GM19324 (cell line): Measurements from ENCODE around the gene TAF7L.
"Not testable (repeated sequence)": the region's sequence is repeated elsewhere in the genome, so short reads cannot be mapped to it uniquely, and the experiment has no call there.

Source experiments
- ATAC-seq: cut with Tn5 transposase; IDR thresholded peaks from one replicate; pipeline ENCODE4 v1.9.1; 2021; ENCODE audit warnings: mild to moderate bottlenecking, moderate library complexity; ENCODE audit not compliant: unreplicated experiment, low FRiP score

Gene TAF7L, protein sequence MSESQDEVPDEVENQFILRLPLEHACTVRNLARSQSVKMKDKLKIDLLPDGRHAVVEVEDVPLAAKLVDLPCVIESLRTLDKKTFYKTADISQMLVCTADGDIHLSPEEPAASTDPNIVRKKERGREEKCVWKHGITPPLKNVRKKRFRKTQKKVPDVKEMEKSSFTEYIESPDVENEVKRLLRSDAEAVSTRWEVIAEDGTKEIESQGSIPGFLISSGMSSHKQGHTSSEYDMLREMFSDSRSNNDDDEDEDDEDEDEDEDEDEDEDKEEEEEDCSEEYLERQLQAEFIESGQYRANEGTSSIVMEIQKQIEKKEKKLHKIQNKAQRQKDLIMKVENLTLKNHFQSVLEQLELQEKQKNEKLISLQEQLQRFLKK

DNA sequence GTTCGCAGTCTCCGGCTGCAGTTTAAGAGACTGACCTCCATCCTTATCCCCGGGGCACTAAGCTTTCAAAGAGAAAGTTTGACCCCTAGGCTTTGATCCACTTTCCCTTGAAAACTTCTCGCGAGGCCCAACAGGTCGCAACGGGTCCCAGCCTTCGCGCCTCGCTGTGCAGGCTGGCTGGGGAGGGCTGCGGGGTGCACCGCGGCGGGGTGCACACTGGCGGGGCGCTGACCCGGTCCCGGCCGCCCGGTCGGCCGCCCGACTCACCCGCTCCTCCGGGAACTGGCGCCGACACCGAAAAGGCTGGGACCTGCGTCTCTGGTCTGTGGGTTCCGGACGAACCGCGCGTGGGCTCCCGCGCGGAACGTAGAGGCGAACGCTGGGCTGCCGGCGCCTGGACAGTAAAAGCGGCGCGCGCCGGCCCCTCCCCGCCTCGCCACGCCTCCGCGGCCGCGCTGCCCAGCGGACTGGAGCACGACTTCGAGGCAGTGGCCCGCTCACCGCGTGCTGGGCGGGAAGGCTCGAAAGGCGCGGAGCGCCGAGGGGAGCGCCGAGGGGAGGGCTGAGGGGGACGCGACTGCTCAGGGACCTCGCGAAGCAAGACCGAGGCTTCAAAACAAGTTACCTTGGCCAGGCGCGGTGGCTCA, at the start of gene TAF7L:
Gene TAF7L, minus strand, starts transcription at position 378 of the 647 bp plus-strand sequence. CDS start 3,791 bp downstream, outside the sequence.
- ATAC-seq = no peak

DNA sequence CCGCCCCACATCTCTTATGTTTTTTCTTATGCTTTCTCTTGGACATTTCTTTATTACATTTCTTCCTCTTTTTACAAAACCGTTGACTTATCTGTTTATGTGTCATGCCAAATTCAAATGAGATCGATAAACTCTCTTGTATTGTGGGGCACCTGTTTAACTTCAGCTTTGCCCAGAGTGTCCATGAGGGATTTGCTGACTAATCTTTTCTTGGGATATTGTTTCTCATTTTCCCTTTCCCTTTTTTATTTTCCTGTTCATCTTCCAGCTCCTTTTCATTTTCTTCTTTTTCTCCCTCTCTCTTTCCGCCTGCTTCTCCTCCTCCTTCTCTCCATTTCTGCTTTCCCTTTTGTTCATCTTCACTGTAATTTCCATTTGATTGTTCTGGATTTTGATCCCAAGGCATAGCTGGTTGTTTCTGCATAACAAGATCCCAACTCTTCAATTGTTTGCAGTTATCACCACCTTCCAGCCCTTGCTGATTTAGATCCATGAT, 46.7 kb upstream of the TAF7L start:
- ATAC-seq = no peak

DNA sequence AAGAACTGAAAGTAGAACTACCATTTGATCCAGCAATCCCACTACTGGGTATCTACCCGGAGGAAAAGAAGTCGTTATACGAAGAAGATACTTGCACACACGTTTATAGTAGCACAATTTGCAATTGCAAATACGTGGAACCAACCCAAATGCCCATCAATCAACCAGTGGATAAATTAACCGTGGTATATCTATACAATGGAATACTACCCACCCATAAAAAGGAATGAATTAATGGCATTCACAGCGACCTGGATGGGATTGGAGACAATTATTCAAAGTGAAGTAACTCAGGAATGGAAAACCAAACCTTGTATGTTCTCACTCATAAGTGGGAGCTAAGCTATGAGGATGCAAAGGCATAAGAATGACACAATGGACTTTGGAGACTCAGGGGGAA, 43.2 kb upstream of the TAF7L start:
- not testable (repeated sequence) for ATAC-seq

DNA sequence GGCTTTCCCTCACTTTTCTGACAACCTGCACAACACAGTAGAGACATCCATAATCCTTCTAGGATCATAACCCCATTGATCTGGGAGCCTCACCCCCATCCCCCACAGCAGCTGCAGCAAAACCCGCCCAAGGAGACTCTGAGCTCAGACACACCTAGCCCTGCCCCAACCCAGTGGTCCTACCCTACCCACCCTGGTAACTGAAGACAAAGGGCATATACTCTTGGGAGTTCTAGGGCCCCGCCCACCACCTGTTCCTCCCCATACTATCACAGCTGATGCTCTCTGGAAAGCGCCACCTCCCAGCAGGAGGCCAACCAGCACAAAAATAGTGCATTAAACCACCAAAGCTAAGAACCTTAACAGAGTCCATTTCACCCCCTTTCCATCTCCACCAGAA, 35.5 kb upstream of the TAF7L start:
- ATAC-seq = not testable (repeated sequence)

DNA sequence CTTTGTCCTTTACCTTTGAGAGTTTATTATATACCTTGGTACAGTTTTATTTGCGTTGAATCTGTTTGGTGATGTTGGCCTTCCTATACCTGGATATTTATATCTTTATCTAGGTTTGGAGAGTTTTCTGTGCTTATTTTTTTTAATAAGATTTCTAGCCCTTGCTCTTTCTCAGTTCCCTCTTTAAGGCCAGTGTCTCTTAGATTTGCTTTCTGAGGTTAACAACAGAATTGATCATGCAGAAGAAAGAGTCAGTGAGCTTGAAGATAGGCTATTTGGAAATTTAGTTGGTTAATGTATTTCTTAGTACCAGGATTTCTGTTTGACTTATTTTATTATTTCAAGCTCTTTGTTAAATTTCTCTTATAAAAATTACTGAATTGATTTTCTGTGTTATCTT, 12.7 kb upstream of the TAF7L start:
- no peak for ATAC-seq

DNA sequence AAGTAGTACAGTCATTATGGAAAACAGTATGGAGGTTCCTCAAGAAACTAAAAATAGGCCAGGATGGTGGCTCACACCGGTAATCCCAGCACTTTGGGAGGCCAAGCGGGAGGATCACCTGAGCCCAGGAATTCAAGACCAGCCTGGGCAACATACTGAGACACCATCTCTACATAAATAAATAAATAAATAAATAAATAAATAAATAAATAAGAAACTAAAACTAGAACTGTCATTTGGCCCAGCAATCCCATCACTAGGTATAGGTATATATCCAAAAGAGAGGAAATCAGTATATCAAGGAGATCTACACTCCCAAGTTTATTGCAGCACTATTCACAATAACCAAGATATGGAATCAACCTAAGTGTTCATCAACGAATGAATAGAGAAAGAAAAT, 4.5 kb upstream of the TAF7L start:
- not testable (repeated sequence) for ATAC-seq

DNA sequence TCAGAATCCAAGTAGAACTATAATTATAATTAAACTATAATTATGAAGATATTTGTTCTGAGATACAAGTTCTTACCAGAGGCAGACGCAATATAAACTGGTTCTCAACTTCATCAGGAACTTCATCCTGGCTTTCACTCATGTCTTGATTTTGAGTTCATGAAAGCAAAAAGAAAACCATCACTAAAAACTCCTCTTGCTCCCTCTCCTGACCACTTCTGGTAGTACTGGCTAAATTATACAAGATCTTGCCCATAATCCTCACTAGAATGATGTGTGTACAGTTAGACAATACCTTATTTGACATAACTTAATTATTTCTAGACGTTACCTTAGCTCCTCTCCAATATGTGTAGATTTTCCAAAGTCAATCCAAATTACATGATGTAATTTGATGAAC, 3.7 kb downstream of the TAF7L start:
- no peak for ATAC-seq

DNA sequence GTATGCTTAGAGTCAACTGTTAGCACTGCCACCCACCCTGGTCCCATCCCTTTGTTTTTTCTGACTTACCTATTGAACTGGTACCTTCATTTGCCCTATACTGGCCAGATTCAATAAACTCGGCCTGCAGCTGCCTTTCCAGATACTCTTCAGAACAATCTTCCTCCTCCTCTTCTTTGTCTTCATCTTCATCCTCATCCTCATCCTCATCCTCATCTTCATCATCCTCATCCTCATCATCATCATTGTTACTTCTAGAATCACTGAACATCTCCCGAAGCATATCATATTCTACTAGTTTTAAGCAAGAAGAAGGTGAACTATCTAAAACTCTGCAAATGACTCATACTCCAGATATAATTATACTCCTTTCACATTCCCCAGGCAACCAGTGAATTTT, 14.9 kb downstream of the TAF7L start:
- ATAC-seq = no peak

DNA sequence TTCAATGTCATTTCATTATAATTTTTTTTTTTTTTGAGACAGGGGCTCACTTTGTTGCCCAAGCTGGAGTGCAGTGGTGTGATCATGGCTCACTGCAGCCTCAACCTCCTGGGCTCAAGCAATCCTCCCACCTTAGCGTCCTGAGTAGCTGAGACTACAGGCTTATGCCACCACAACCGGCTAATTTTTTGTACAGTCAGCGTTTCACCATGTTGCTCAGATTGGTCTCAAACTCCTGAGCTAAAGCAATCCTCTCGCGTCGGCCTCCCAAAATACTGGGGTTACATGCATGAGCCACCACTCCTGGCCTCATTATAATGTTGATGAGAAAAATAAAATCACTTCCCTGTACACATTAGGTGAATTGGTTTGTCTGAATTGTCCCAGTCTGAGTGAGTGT, 16.9 kb downstream of the TAF7L start:
- no peak for ATAC-seq

DNA sequence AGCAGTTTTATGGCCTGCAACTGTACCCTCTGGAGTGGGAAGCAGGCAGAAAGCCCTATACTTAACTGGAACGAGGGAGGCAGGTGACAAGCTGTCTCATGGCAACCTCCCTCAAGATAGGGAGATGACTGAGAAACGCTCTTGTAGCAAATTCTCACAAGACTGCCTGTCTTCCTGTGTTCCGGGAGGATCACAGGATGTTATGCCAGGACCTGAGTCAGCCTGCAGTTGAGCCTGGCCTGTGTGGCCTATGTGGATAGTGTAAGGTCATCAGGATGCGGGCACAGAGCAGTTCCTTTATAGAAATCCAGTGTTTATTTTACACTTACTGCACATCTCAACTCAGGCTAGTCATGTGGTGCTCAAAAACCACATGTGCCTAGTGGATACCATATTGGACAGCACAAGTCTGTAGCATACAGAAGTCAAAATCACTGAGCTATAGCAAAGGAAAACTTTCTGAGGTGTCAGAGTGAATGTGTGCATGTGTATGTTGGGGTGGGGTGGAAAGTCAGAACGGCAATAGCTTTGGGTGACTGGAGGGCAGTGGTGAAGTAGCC, 25.2 kb downstream of the TAF7L start:
- ATAC-seq = no peak

DNA sequence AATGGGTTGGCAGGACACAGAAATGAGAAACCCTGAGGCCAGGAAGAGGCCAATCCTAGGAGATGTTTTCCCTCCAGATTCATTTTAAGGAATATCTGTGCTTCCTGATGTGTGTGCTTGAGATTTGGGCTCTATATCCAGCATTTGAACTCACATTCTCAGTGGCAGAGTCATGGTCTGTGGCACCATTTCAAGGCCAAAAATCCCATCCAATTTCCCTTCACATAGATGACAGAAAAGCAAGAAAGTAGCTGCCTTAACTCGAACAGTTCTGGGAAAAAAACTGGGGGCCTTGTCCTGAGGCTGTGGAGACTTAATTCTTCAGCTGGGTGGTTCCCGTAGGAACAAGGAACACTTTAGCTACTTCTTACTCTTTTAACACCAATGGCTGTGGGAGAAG, 27.4 kb downstream of the TAF7L start:
- ATAC-seq = no peak

DNA sequence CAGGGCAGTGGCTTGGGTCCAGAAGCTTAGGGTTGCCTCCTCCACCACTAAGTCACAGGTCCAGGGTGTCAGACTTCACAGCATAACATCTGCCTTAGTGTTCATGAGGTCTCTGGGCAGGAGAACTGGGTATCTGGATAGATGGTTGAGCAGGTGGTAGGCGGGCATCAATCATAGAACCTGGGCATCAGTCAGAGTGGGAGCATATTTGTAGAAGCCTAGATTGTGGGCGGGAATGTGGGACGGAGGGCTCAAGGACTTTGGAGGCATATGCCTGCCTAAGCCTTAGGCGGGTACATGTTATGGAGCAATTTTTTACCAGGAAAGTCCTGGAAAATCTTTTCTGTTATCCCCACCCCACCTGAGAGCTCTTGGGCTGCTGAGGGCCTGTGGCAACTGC, 28.5 kb downstream of the TAF7L start:
- no peak for ATAC-seq

DNA sequence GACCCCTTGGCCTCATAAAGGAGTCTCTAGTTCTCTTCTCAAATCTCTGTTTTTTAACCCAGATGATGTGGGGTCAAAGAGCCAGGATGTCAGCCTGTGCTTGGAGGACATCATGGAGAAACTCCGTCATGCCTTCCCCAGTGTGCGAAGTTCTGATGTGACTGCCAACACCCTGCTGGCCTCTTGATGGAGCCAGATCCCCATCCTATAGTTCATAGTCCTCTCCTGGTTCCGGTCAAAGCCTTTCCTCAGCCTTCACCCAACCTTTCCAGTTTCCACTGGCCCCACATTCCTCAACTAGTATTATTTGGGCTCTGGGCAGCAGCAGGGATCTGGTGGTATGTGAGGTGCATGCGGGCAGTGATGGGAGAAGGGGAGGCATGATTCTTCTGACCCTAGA, 30.7 kb downstream of the TAF7L start:
- ATAC-seq = no peak

DNA sequence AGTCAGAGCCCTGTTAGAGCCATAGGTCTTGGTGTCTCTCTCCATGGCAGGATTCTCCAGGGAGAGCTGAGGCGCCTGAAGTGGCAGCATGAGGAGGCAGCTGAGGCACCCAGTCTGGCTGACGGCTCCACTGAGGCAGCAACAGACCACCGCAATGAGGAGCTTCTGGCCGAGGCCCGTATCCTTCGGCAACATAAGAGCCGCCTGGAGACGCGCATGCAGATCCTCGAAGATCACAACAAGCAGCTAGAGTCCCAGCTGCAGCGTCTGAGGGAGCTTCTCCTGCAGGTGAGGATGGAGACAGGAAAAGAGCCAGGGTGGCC, 32.9 kb downstream of the TAF7L start:
- no peak for ATAC-seq

DNA sequence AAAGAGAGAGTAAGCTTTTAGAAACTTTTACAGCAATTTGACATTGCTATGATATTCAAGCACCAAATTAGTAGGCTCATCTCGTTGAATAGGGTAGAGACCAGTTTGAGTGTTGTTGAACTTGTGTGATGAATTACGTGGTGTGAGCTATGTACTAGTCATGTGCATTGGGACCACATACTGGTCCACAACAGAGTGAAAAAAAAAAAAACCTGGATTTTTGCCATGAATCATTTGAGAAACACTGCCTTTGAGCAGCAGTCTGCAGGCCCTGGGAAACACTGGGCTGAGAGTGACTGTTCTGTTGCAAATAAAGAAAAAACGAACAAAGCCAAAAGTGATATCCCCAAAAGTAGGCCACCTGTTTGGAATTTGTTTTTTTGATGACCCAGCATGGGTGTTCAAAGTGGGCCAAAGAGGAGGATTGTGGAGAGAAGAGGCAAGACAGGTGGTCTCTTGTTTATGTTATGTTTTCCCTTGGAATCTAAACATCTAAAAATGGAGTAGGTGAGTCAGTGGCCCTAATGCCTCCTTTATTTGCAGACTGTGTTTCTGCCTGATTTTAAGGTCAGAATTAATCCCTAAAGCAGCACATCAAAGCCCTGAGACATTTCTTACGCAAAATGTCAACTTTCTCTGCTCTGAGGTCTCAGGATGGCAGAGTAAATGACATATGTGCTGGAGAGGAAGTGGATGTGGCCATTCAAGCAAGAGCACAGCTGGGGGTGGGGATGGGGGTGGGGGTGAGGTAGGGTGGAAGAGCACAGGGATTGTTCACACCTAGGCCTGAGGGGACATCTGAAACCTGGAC, 33.5 kb downstream of the TAF7L start:
- no peak for ATAC-seq

DNA sequence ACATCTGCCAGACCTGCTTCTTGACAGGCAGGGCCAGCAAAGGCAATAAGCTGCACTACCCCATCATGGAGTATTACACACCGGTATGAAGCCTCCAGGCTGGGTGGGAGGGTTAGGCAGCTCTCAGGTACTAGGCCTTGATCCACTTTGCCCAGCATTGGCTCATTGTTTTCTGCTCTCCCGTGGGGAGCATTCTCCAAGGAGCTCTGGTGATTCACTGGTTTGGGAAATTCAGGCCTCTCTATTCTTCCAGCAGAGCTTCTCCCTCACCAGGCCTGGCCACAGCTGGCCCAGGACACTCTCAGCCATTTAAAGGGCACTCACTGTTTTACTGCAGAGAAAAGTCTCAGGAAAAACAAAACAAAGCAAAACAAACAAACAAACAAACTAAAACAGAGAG, 38.5 kb downstream of the TAF7L start:
- ATAC-seq = no peak

DNA sequence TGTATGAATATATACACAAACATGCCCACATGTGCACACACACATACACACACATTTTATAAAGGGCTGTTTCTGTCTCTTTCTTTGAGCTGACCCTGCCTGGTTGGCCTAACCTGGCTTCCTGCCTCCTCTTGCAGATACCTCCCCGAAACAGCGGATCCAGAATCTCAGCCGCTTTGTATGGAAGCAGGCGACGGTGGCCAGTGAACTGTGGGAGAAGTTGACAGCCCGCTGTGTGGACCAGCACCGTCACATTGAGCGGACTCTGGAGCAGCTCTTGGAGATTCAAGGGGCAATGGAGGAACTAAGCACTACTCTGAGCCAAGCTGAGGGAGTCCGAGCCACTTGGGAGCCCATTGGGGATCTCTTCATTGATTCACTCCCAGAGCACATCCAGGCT, 49.6 kb downstream of the TAF7L start:
- ATAC-seq = no peak

DNA sequence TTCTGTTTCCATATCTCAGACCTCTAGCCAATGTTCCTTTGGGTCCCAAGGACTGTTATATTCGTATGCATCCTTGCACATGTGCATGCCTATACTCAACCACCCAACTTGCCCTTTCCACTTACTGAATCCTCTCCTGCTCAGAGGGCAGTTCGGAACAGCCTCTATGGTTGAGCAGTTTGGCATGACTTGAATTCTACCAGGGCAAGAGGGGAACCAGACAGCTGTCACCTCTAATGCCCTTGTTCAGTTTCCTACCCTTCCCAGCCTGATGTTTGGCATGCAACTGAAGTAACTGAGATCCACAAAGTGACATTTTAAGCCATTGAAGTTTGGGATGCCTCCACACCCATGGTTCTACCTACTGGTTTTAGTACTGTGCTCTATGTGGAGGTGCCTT, 54.1 kb downstream of the TAF7L start:
- no peak for ATAC-seq

DNA sequence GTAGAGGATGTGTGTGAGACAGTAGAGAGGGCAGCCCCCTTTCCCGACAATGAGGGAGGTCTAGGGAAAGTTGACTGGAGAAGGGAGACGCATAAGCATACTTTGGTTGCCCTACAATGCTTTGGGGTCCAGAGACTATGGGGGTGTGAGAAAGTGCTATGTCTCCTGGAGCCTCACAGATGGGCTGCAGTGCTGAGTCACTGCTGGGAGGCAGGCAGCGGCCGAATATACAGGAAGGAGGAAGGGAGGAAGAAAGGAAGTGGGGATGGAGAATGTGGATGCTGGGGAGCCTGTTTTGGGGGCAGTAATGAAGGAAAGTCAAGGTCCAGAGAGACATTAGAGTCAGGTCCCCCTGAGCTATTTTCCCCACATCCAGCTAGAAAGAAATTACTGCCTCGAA, 58.8 kb downstream of the TAF7L start:
- ATAC-seq = no peak

DNA sequence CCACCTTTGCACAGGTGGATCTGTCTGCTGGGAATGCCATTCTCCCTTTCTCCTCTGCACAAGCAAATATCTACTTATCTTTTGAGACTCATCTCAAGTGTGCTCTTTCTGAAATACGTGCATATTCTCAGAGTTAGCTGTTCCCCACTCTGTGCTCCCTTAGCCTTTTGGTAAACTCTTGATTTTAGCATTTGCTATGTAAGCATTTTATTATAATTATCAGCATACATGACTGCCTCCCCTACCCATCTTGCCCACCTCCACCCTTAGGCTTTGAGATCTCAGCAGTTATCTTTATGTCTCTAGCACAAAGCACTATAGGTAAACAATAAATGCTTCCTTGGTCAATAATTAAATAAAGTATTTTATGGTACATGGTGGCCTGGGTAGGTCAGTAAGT, 60.1 kb downstream of the TAF7L start:
- no peak for ATAC-seq

DNA sequence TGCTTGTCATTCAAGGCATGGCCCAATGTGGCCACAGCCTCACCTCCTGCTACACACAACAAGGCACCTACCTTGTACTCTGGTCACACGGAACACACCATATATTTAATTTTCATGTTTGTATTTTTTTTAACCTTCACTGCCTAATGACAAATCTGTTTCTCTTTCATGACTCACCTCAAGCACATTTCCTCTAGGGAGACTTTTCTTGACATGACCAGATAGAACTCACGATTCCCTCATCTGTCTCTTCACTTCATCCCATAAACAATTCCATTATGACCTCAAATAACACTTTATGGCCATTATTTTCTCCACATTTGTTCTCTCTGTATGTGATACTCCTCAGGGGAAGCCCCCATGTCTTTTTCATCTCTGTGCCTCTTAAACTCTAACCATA, 60.5 kb downstream of the TAF7L start:
- ATAC-seq = no peak
